ENCODE data around the gene MCIDAS.

MCIDAS gene

DNA sequence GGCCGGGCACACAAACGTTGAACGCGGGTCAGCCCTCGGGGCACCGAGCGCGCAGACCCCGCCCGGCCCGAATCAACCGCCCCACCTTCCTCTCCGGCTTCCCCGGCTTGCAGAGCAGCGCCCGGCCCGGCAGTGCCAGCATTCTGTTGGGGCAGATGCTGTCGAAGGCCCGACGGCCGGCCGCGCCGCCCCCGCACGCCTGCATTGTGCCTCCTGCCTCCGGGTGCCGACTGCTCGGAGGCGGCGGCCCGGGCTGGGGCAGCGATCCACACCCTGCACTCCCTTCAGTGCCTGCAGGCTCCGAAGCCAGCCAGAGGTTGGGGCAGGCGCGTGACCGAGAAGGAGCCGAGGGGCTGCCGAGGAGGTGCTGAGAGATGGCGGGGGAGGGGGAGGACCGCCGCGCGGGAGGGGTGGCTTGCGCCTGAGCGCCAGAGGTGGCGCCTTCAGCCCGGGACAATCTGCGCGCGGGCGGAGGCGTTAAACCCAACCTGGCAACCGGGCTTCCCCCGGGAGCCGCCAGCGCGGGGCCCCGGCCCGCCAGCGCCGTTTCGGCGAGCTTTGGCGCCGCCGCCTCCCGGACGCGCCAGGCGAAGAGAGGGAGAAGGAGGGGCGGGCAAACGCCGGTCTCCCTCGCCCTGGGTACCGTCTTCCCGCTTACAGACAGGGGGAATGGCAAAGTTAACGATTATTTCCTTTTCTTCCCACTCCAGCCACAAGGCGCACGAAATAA is at the start of gene MCIDAS:
Gene MCIDAS, minus strand, starts transcription at position 382 of the 730 bp plus-strand sequence. Its CDS starts 177 bp downstream, at position 205.
- TF ChIP-seq, protein P1, sequence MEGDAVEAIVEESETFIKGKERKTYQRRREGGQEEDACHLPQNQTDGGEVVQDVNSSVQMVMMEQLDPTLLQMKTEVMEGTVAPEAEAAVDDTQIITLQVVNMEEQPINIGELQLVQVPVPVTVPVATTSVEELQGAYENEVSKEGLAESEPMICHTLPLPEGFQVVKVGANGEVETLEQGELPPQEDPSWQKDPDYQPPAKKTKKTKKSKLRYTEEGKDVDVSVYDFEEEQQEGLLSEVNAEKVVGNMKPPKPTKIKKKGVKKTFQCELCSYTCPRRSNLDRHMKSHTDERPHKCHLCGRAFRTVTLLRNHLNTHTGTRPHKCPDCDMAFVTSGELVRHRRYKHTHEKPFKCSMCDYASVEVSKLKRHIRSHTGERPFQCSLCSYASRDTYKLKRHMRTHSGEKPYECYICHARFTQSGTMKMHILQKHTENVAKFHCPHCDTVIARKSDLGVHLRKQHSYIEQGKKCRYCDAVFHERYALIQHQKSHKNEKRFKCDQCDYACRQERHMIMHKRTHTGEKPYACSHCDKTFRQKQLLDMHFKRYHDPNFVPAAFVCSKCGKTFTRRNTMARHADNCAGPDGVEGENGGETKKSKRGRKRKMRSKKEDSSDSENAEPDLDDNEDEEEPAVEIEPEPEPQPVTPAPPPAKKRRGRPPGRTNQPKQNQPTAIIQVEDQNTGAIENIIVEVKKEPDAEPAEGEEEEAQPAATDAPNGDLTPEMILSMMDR (IDR thresholded peaks at IDR 0.05; ENCODE audit: borderline replicate concordance, control extremely low read depth, extremely low read depth, insufficient read depth, missing control alignments): peak; percentile 22
- in situ Hi-C loops (cut with MboI; ENCODE audit: low sequenced_read_pairs, unreplicated experiment): no loop called here
- DNase-seq (ENCODE audit: low spot score): peak; percentile 85

DNA sequence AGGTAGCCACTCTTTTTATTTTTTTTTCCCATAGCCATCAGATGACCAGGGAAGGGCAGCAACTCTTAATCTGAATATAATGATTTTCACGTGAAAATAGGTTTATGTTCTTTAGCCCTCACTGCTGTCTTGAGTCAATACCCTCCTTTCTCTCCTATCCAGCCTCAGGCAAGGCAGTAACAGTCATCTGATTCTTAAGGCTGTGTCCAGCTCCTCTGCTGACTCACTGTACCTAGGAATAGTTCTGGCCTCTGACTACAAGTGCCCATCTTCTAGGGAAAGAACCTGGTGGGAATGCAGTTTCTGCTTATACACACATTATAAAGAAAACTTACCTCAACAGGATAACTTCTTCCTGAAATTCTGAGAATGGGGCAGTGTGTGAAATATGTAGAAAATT is 49.7 kb upstream of the MCIDAS start:
- TF ChIP-seq, protein P1 (IDR thresholded peaks at IDR 0.05; ENCODE audit: borderline replicate concordance, control extremely low read depth, extremely low read depth, insufficient read depth, missing control alignments): no peak
- in situ Hi-C loops (cut with MboI; ENCODE audit: low sequenced_read_pairs, unreplicated experiment): no loop called here
- no peak for DNase-seq (ENCODE audit: low spot score)

DNA sequence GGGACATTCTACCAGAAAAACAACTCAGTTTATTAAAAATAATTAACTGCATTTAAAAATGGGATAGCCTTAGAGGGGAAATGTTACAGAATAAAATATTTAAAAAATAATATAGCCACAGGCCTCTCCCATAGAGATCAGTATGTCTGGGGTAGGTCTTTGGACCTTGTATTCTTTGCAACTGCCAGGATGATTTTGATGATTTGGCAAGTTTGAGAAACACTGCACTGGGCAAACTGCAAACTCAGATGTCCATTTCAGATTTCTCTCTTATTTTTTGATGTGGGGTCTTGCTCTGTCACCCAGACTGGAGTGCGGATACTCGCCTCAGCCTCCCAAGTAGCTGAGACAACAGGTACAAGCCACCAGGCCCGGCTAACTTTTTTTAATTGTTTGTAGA is 31.2 kb upstream of the MCIDAS start:
- DNase-seq (ENCODE audit: low spot score): no peak
- TF ChIP-seq, protein P1 (IDR thresholded peaks at IDR 0.05; ENCODE audit: borderline replicate concordance, control extremely low read depth, extremely low read depth, insufficient read depth, missing control alignments): no peak
- in situ Hi-C loops (cut with MboI; ENCODE audit: low sequenced_read_pairs, unreplicated experiment): no loop called here

DNA sequence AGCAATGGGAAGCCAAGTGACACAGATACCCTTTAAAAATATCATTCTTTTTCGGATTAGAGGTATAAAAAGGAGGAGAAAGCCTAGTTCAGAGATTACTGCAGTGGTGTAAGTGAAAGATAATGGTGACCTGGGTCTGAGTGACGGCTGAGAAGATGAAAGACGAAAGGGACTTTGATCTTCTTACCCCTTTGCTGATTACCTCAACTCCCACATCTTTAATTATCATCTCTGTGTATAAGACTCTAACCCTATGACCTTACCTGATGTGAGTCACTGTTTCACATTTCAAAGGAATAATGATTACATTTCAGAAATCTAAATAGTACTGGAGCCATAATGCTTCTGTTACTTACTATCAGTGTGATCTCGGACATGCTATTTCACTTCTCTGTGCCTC is 27.7 kb upstream of the MCIDAS start:
- in situ Hi-C loops (cut with MboI; ENCODE audit: low sequenced_read_pairs, unreplicated experiment): no loop called here
- DNase-seq (ENCODE audit: low spot score): no peak
- TF ChIP-seq, protein P1 (IDR thresholded peaks at IDR 0.05; ENCODE audit: borderline replicate concordance, control extremely low read depth, extremely low read depth, insufficient read depth, missing control alignments): no peak

DNA sequence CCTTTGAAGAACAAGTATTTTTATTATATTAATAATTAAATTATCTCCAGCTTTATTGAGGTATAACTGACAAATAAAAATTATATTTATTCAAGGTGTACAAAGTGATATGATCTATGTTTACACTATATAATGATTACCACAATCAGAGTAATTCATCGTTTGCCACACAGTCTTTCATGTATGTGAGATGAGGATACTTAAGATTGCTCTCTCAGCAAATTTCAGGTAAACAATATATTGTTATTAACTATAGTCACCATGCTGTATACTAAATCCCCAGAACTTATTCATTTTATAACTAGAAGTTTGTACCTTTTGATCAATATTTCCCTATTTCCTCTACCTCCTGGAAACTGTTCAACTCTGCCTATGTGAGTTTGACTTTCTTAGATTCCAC is 22.9 kb upstream of the MCIDAS start:
- in situ Hi-C loops (cut with MboI; ENCODE audit: low sequenced_read_pairs, unreplicated experiment): no loop called here
- no peak for DNase-seq (ENCODE audit: low spot score)

DNA sequence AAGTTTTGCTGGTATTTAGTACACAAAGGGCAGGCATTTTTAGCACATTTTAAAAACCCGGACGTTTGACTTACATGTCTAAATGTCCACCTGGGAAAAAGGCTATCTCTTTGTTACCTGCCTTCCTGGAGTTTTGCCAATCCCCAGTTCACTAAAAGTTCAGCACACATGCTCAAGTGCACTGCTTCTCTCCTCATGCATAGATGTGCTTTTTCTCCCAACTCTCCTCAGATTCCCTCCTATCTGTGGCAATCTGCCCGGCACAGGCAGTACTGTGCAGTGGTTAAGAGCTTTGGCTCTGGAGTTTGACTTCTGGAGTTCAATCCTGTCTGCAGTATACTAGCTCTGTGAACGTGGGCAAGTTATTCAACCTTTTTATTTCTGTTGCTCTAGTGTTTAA is 14.6 kb upstream of the MCIDAS start:
- in situ Hi-C loops (cut with MboI; ENCODE audit: low sequenced_read_pairs, unreplicated experiment): no loop called here
- DNase-seq (ENCODE audit: low spot score): no peak
- TF ChIP-seq, protein P1 (IDR thresholded peaks at IDR 0.05; ENCODE audit: borderline replicate concordance, control extremely low read depth, extremely low read depth, insufficient read depth, missing control alignments): no peak

More for the DNA sequence above, 22.9 kb upstream of the MCIDAS start:
- TF ChIP-seq, protein P1 (IDR thresholded peaks at IDR 0.05; ENCODE audit: borderline replicate concordance, control extremely low read depth, extremely low read depth, insufficient read depth, missing control alignments): no peak

Data from GM13976 (cell line).